ENCODE data around the gene FBXO46.
A peak's percentile ranks its signal among the peaks of the same experiment; 100 is the strongest.
"Not testable (repeated sequence)": the region's sequence is repeated elsewhere in the genome, so short reads cannot be mapped to it uniquely, and the experiment has no call there.

The FBXO46 gene

DNA sequence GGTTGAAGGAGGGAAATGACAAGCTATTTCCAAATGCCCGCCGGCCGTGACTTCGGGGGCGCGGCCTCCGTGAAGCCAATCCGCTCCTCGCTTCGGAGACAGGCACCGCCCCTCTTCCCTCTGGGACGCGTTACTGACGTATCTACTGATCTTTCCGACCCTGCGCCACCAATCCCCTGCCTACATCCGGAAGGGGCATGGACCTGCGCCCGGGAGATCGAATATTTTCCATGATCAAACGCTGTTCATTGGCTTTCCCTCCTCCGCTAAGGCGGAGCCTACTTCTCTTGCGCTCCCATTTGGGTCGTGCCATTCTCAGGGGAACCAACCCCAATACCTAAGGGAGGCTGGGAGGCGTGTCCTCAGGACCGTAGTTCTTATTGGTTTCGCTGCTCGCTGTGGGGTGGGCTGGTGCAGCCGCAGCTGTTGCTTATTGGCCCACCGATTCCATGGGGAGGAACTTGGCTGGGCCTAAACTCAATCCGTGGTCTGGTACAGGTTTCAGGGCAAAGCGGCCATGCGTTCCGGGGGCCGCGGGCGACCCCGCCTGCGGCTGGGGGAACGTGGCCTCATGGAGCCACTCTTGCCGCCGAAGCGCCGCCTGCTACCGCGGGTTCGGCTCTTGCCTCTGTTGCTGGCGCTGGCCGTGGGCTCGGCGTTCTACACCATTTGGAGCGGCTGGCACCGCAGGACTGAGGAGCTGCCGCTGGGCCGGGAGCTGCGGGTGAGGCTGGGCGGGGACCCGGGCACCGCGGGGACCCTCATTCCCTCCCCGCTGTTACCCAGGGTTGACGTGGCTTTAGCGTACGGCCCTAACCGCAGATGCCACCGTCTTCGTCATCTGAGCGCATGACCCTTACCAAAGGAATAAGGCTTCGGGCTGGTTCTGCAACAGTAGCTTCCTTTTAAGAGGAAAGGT lies 38.2 kb downstream of the FBXO46 start, which contains the start of gene QPCTL:
TSS of gene QPCTL (plus strand) at position 480 of the 919 bp plus-strand sequence. CDS start at position 518, 38 bp downstream.
- peak within 1 kb of the TSS; percentile 79 for H3K4me3 ChIP-seq (ENCODE audit: low read depth, low read length)
- TF ChIP-seq, protein P1, sequence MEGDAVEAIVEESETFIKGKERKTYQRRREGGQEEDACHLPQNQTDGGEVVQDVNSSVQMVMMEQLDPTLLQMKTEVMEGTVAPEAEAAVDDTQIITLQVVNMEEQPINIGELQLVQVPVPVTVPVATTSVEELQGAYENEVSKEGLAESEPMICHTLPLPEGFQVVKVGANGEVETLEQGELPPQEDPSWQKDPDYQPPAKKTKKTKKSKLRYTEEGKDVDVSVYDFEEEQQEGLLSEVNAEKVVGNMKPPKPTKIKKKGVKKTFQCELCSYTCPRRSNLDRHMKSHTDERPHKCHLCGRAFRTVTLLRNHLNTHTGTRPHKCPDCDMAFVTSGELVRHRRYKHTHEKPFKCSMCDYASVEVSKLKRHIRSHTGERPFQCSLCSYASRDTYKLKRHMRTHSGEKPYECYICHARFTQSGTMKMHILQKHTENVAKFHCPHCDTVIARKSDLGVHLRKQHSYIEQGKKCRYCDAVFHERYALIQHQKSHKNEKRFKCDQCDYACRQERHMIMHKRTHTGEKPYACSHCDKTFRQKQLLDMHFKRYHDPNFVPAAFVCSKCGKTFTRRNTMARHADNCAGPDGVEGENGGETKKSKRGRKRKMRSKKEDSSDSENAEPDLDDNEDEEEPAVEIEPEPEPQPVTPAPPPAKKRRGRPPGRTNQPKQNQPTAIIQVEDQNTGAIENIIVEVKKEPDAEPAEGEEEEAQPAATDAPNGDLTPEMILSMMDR (IDR thresholded peaks at IDR 0.05; ENCODE audit: low read depth, low read length, missing control alignments) = no peak
- DNase-seq (ENCODE audit: low read depth) = peak; percentile 99

DNA sequence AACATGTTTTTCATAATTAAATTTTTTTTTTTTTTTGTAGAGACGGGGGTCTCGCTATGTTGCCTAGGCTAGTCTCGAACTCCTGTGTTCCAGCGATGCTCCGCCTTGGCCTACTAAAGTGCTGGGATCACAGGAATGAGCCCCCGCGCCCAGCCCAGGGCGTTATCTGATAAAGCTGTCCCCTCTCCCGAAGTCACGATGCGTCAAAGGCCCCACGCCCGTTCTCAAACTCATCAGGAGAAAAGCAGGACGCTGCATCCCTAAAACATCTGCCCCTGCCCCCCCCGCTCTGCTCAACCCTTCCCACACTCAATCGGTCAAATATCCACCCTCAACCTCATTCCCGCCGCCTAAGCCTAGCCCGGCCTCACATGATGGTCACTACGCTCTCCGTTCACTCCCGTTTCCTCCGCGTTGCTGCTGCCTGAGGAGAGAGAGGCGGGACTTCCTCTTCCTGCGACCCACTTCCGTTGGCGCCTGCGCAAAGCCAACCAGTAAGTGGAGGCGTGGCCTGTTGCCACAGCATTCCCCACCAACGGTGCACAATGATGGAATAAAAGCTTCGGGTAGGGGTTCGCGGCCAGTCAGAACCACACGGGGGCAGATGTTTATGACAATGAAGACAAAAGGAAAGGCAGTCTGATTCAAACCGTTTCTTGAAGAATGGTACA lies 39.0 kb downstream of the FBXO46 start, which contains the start of gene SNRPD2:
TSS of gene SNRPD2 (minus strand) at position 438 of the 671 bp plus-strand sequence. CDS start at position 373, 65 bp downstream.
- TF ChIP-seq, protein P1 (IDR thresholded peaks at IDR 0.05; ENCODE audit: low read depth, low read length, missing control alignments) = no peak
- no peak for DNase-seq (ENCODE audit: low read depth)

DNA sequence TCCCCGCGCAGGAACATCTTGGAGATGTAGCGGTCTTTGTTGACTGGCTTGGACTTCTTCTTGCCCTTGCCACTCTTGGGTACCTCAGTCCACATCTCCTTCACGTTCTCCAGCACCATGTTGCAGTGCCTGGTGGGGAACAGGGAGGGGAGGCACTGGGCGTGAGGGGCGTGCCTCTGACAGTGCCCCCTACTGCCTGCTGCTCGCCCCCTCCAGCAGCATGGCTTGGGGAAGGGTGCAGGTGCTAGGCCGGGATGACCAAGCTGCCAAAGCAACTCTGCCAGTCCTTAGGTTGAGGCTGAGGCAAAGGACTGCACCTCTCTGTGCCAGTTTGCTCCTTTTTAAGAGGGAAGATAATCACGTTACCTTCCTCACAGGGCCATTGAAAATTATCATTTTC lies 43.1 kb downstream of the FBXO46 start:
- H3K4me3 ChIP-seq (ENCODE audit: low read depth, low read length) = no peak overlapping the region
- TF ChIP-seq, protein P1 (IDR thresholded peaks at IDR 0.05; ENCODE audit: low read depth, low read length, missing control alignments) = no peak
- DNase-seq (ENCODE audit: low read depth) = no peak

More for the DNA sequence above, 39.0 kb downstream of the FBXO46 start, which contains the start of gene SNRPD2:
- H3K4me3 ChIP-seq (ENCODE audit: low read depth, low read length) = peak within 1 kb of the TSS; percentile 79

DNA sequence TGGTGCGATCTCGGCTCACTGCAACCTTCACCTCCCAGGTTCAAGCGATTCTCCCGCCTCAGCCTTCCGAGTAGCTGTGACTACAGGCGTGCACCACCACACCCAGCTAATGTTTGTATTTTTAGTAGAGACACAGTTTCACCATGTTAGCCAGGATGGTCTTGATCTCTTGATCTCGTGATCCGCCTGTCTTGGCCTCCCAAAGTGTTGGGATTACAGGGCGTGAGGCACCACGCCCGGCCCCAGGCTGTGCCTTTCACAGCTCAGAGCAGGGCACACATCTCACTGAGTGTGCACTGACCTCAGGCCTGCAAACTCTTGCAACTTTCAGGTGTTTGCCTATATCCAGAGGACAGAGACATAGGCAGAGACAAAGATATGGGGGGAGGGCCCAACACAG lies 45.7 kb downstream of the FBXO46 start:
- H3K4me3 ChIP-seq (ENCODE audit: low read depth, low read length); DNase-seq (ENCODE audit: low read depth): not testable (repeated sequence)

DNA sequence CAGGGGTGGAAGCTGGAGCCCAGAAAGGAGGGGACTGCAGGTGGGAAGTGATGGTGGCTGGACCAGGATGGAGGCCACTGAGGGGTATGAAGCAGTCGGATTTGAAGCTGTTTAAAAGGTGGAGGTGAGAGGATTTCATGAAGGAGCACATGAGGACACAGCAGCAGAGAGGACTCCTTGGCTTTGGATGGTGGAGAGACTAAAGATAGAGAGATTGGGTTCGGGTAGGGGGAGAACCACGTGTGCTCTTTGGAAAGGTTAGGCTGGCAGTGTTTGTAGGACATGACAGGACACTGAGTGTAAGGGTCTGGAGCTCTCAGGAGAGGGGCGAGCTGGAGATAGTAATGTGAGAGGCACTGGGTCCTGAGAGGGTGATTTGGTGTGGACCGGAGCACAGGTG lies 47.8 kb downstream of the FBXO46 start:
- DNase-seq (ENCODE audit: low read depth) = no peak
- TF ChIP-seq, protein P1 (IDR thresholded peaks at IDR 0.05; ENCODE audit: low read depth, low read length, missing control alignments) = no peak
- no peak overlapping the region for H3K4me3 ChIP-seq (ENCODE audit: low read depth, low read length)

DNA sequence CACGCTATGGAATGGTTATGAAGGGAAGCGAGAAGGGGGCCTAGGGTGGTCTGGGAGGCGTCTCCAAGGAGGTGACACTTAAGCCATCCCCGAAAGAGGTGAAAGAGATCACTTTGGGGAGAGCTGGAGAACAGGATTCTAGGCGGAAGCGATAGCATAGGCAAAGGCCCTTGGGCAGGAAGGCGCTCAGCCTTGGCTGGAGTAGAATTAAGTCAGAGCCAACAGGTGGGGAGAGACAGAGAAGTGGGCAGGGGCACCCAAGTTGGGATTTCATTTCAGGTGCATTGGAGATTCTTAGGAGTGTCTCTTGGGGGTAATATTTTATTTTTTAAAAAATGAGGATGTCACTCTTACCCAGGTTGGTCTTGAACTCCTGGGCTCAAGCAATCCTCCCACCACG lies 48.6 kb downstream of the FBXO46 start:
- H3K4me3 ChIP-seq (ENCODE audit: low read depth, low read length) = no peak overlapping the region
- TF ChIP-seq, protein P1 (IDR thresholded peaks at IDR 0.05; ENCODE audit: low read depth, low read length, missing control alignments) = no peak
- DNase-seq (ENCODE audit: low read depth) = no peak

DNA sequence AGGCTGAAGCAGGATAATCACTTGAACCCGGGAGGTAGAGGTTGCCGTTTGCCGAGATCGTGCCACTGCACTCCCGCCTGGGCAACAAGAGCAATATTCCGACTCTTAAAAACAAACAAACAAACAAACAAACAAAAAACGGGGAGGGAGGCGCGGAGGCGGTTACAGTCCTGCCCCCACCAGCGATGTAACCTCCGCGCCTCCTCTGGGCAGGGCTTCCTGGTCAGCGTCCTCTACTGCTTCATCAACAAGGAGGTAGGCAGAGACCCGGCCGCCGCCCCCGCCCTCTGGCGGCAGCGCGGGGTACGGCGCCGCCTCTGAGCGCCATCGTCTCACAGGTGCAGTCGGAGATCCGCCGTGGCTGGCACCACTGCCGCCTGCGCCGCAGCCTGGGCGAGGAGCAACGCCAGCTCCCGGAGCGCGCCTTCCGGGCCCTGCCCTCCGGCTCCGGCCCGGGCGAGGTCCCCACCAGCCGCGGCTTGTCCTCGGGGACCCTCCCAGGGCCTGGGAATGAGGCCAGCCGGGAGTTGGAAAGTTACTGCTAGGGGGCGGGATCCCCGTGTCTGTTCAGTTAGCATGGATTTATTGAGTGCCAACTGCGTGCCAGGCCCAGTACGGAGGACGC lies 49.2 kb downstream of the FBXO46 start:
- DNase-seq (ENCODE audit: low read depth) = peak; percentile 57
- peak overlapping the region; percentile 39 for H3K4me3 ChIP-seq (ENCODE audit: low read depth, low read length)
- TF ChIP-seq, protein P1 (IDR thresholded peaks at IDR 0.05; ENCODE audit: low read depth, low read length, missing control alignments) = peak; percentile 95

Measured in GM12864 (cell line).